8988T (cell line): ENCODE results near the gene TREX2.

Source experiments
- DNase-seq: peaks from one replicate; pipeline ENCODE4 v3.0.0; 2011

Gene TREX2, protein sequence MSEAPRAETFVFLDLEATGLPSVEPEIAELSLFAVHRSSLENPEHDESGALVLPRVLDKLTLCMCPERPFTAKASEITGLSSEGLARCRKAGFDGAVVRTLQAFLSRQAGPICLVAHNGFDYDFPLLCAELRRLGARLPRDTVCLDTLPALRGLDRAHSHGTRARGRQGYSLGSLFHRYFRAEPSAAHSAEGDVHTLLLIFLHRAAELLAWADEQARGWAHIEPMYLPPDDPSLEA

DNA sequence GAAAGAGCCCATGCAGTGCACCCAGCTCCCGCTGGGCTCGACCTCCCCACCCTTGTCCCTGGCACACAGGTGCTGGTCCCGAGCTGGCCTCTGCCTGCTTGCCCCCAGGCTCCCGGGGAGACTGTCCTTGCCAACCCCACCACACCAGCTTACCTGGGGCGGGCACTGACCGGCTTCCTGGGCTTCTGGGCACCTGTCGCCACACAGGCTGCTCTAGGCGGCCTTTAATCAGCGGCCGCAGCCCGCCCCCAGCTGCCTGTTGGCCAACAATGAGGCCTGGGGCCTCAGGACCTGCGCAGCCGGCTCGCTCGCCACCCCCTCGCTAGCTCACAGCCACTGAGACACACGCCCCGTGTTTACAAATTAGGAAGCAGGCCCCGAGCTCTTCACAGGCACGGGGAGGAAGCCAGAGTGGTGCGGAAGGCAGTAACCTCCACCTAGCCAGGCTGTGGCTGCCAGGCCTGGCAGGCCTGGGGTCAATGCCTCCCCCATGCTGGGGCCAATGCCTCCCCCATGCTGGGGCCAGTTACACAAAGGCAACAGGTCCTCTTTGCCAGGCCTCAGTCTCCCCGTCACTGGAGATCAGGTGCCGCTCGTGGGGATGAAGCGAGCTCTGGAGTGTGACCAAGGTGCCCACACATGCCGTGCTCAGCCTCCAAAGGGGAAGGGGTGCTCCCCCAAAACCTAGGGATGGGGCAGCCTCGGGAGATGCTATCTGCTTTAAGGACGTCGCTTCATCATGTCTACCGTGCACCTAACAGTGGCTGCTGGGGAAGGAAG is at the start of gene TREX2:
TSS of gene TREX2 (minus strand) at position 201 of the 780 bp plus-strand sequence. CDS start 626 bp downstream, outside the sequence.
- DNase-seq, result no peak

DNA sequence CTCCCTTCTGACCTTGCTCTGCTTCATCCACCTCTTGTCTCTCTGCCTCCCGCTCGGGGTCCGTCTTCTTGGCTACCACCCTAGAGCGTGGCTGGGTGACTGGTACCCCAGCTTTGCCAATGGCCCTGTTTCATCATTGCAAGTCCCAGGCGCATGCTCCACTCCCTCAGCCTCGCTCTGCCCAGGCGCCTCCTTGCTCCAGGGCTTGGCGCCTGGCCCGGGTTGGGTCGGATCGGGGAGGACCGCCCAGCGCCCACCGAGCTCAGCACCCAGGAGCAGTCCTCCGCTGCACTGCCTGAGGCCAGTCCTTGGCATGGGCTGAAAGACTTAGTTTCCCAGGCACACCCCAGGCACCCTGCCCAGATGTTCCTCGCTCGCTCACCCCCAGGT is 49.5 kb upstream of the TREX2 start:
- no peak for DNase-seq

DNA sequence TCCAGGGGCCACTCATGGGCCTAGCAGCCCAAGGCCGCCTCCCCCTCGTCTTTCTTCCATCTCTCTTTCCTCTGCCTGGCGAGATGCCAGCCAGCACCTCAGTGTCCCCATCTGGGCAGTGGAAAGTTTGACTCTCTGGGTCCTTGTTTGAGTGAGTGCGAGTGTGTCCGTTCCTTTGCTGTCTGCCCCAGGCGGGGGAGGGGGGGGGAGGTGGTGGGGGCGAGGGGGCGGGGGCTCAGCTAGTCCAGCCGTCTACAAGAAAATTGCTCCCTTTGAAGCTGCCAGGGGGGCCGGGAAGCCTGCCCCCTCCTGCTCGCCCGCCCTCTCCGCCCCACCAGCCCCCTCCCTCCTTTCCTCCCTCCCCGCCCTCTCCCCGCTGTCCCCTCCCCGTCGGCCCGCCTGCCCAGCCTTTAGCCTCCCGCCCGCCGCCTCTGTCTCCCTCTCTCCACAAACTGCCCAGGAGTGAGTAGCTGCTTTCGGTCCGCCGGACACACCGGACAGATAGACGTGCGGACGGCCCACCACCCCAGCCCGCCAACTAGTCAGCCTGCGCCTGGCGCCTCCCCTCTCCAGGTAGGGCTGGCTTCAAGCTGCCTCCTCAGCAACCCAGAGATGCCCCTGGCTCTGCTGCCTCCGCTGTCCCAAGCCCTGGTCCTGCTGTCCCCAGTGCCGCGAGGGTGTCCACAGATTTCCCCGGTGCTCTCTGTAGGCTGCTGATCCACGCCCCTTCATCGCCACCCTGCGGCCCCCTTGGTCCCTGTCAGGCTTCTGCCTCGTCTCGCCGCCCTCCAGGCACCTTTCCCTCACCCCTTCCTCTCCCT is 48.9 kb upstream of the TREX2 start, which contains the start of gene BGN:
TSS of gene BGN (plus strand) at position 440 of the 821 bp plus-strand sequence. CDS start 9,652 bp downstream, outside the sequence.
- DNase-seq, result no peak

DNA sequence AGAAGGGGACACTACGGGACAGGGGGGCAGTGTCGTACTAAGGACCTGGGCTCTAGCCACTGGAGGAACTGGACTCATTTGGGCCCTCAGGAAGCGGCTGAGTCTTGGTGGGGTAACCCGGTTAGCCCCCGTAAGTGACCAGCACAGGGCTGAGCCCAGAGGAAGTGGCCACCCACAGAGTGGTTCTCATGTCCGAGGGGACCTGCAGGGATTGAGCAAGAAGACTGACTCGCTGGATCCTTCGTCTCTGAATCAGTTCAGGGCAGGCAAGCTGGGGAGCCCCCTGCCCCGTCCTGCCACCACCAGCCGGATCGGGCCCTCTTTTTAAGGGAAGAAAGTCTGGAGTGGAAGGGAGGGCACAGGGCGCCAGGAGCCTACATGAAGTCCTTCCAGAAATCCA is 48.2 kb upstream of the TREX2 start:
- no peak for DNase-seq

DNA sequence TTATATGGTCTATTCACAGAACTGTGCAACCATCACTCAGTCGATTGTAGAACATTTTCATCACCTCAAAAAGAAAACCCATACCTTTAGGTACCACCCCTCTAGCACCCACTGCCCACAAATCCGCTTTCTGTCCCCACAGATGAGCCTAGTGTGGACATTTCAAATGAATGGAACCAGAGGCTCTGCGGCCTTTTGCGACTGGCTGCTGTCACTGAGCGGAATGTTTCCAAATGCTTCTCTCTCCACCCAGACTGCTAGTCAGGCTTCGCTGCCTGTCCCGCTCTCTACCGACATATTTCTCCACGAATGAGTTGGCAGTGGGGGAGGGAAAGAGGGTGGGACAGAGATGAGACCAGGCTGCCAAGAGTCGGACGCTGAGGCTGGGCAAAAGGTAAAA is 47.2 kb upstream of the TREX2 start:
- no peak for DNase-seq

DNA sequence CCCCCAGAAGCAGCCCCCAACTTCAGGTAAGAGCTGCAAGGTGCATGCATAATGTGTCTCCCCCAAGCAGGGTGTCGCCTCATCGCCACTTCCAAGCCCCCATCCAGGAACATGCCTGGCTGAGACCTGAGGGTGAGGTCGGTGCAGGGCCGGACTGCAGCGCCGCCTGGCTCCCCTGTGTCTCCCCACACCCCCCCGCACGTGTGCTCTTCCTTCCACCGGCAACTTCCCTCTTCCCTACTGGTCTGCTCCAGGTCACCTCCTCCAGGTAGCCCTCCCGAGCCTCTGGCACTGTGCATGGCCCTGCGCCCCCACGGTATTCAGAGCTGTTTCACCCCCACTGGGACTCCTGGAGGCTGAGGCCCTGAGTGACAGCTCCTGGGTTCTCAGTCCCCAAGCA is 46.7 kb upstream of the TREX2 start:
- DNase-seq, result no peak

DNA sequence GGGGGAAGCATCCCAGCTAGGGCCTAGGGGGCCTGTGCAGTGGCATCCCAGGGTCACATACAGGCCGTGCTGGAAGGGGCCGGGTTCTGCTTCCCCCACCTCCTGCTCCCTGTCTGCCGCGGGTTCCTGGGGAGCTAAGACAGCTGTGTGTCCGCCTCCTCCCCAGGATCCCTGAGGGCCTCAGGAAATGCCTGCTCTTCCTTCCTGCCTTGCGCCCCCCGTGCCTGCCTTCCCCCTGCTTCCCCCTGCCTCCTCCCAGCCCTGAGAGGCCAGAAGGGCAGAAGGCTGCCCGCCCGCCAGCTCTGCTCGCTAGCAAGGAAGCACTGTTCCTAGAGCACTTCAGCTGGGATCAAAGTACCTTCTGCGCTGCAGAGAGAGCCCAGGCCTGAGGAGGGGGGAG is 46.1 kb upstream of the TREX2 start:
- no peak for DNase-seq

DNA sequence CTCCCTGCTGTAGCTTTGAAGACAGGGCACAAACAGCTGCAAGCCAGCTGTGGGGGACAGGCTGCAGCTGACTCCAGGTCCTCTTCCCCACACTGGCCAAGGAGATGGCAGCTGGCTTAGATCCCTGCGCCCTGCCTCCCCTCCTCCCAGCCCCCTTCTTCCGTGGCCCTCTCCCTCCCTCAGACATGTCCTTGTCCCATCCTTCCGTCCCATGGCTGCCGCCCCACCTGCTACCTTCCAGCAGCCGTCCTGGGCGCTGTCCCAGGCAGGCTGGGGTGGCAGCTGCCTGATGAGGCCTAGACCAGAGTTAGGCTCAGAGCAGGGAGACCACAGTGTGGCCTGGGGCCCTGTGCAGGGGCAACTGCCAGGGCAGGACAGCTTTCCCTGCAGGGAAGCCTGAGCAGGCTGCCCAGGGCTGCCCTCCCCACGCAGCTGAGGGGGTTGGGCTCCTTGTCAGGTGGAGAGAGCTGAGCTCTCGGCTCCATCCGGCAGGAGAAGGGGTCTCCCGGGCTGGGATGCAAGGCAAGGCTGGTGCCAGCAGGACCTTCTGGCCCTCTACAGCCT is 45.6 kb upstream of the TREX2 start:
- no peak for DNase-seq

DNA sequence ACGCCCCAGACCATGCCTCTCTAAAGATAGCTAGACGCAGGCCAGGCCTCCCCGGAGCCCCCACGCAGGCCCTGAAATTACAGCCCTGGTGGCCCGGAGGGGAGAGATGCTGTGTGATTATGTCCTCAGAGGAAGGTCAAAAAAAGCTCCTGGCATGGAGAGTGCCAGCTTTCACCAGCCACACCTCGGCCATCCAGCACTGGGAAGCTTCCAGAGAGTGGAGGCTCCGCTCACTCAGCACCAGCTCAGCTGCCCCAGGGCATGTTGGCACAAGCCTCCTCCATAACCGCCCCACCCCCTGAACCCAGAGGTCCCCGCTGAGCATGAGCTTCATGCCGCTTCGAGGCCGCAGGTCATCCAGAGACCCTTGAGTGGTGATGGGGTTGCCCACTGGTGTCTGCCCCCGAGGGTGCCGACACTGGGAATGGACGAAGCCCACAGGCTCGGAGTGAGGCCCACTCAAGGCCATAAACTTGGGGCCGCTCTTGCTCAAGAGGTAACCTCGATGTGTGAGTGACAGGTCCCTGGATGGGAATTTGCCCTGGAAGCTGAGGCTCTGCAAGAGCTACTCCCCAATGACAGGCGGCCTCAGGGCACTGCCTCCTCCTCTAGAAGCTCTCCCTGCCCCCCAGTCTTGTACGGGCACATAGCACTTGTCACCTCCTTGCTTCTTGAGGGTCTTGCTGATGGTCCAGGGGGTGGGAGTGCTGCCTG is 44.5 kb upstream of the TREX2 start:
- no peak for DNase-seq

DNA sequence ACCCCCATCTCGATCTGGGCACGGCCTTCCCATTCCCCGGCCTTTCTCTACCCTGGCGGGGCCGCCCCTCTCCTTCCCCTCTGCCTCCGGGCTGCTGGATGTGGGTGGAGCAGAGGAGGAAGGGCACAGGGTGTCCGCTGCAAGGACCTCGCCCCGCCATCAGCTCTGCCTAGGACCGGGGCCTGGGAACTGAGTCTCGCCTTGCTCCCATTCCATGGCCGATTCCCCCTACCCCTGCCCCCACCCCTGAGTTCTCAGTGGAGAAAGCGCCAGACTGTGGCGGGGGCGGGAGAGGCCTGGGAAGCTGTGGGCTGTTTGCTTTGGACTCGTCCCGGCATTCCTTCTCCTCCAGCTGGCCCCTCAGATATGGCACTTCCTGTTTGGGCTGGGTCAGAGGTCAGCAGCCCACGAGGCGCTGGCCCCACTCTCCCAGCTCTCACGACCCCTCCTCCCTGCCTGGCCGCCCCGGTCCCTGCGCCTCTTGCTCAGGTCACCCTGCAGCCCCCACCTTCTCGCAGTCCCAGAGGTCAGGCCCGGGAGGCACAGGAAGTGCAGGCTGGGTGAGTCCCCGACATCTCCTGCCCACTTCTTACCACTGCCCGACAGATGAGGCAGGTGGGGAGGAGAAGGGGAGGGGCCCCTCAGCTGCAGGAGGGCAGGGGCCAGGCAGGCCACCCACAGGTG is 42.5 kb upstream of the TREX2 start:
- DNase-seq, result no peak

DNA sequence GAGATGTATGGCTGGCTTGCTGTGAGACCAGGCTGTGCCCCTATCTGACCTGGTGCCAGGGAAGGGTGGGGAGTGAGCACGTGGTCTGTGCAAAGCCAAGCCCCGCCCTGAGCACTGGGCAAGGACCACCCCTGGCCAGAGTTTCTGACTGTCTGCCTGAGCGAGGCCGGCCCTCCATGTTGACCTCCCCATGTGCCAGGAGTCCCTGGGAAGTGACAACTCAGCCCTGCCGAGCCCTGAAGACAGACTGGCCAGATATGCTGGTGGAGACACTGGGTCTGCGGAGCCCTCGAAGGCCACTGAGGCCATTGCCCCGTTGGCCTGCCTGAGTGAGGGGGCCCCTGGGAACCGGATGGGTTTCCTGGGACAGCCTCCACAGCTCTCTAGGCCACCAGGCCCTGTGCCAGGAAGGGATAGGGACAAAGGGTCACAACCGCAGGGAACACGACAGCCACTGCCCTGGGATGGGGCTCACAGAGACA is 41.8 kb upstream of the TREX2 start:
- DNase-seq, result no peak

DNA sequence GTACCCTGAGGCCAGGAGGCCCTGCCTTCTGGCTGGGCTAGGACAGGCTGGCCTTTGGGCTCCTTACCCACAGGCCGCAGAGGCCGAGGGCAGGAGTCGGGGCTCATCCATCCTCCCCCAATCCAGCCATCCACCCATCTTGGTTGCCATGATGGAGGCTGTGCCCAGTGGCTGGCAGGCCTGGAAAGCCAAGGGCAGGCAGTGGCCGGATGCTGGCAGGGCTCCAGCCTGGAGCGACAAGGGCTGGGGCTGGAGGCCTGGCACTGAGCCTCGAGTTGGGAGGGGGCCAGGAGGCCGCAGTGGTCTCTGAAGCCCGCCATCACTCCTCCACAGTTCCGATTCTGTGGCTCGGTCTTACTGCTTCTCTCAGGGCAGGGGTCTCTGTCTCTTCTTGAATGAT is 40.3 kb upstream of the TREX2 start:
- no peak for DNase-seq

DNA sequence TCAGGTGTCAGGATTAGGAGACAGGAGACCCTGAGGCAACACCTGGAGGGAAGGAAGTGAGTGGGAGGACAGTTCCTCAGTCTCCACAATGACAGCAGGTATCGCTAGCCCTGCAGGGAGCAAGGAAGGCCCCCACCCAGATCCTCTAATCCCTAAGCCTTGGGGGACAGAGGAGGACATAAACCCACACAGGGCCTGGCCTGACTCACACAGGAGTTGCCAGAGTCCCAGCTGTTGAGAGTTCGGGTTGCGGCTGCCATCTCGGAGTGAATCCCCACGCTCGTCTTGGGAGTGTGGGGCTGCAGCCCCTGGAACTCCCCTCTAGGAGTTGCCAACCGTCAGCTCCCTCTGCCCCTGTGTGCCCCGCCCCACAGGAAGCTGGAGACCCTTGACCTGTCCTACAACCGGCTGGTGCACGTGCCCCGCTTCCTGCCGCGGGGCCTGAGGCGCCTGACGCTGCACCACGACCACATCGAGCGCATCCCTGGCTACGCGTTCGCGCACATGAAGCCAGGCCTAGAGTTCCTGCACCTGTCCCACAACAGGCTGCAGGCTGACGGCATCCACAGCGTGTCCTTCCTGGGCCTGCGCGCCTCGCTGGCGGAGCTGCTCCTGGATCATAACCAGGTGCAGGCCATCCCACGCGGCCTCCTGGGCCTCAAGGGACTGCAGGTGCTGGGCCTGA is 39.7 kb upstream of the TREX2 start:
- DNase-seq, result no peak

DNA sequence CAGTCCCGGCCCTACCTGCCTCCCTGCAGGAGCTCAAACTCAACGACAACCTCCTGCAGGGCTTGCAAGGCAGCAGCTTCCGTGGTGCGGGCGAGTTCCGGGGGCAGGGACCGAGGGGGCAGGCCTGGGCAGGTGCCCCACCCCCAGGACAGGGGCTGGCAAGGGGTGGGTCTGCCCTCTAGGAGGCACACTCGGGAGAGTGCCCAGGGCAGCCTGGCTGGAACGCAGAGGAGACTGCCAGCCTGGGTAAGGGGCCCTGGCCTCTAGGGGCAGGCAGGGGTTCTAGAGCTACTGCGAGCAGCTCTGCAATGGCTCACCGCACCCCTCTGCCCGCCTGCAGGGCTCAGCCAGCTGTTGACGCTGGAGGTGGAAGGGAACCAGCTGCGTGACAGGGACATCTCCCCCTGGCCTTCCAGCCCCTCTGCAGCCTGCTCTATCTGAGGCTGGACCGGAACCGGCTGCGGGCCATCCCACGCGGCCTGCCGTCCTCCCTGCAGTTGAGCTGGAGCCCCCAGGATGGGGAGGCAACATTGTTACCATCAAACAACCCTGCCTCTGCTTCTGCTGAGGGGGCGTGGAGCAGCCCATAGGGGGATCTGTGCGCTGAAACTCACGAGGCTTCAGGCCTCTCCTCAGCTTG is 36.6 kb upstream of the TREX2 start:
- DNase-seq, result no peak

DNA sequence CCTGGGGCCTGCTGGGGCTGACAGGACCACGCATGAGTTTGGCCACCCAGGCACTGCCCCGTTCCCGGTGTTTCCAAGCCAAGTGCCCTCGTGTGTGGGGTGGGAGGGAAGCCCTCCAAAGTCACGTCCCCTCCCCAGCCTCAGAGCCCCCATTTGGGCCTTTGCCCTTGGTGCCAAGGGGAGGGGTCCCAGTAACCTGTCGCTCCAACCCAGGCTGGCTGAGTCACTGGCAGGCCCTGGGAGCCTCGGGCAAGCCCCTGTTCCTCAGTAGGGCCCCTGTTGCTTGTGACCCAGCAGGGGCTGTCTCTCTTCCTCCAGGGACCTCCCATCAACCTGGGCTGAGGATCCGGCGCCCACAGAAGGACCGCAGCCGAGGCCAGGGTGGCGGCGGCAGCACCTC is 35.2 kb upstream of the TREX2 start:
- DNase-seq, result no peak

DNA sequence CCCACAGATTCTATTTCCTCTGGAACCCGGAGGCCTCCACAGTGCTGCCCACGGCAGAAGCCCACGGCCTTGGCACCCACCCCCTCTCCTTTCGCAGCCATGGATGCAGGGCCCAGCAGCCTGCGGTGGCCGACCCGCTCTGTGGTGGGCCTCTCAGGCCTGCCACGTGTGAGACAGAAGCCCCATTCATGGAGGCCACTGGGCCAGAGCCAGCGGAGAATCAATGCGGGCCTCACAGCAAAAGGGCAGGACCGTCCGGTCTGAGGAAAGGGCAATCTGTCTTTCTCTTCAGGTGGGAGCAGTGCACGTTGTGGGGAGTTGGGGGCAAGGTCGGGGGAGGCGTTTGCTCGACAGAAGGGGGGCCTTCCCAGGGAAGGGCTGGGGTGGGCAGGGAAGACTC is 32.9 kb upstream of the TREX2 start:
- no peak for DNase-seq

DNA sequence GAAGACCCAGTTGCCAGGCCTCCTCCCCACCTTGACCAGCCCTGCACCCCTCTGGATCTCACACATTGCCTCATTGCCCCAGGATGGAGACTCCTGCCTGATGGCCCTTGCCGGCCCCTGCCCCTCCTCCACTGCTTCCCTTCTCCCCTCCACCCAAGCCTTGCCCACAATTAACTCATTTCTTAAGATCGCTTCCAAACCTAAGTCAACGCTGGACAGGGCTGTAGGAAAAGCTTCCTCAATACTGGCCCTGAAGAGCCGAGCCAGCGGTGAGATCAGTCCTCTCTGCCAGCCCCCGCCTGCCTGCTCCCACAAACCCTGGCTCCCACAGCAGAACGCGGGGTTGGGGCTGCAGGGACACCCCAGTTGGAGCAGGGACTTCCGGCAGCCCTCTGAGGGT is 32.0 kb upstream of the TREX2 start:
- DNase-seq, result no peak

DNA sequence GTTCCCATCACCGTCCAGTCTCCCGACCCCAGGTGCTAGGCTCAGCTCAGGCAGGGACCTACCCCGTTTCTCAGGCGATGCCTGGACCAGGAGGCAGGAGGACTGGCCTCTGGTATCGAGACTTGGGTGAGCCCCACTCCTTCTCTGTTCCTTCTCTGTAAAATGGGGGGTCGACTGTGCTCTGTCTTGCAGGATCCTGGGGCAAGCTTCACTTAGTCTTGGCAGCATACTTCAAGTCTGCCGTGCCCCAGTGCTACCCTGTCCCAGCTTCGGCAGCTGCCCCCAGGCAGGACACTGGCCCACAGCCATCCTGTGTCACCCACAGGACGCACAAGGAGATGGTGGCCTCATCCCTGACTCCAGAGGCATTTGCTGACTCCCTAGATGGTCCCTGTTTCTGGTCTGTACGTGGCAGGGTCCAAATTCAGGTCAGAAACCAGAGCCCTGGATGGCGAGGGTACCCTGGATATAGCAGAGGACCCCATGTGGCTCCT is 31.6 kb upstream of the TREX2 start:
- DNase-seq, result no peak

DNA sequence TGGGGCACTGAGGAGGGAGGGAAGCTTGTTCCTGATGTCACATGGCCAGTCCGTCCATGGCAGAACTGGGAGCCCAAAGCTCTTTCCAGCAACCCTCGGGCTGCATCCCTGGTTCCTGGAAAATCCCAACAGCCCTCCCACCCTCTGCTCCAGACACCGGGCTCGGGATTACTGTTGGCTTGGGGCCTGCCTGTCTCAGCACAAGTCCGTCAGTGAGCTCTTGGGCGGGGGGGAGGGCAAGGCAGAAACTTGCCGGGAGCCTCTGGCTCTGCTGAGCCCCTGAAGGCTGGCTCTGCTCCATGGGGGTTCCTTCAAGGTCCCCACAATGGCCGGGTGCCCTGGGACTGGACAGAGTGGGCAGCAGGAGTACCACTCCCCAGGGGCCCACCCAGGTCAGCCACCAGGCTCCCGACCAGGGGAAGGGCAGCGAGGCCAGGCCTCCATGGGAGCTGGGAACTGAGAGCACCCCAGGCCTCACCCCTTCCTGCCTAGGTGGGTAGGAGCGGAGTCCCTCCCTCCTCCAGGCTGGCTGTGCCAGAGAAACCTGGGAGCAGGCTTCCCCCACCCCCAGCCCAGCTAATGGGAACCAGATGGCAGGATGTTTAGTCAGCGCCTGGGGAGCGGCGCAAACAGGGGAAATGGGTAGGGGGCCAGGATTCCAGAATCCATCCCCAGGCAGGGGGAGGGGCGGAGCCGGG is 31.0 kb upstream of the TREX2 start:
- DNase-seq, result no peak

DNA sequence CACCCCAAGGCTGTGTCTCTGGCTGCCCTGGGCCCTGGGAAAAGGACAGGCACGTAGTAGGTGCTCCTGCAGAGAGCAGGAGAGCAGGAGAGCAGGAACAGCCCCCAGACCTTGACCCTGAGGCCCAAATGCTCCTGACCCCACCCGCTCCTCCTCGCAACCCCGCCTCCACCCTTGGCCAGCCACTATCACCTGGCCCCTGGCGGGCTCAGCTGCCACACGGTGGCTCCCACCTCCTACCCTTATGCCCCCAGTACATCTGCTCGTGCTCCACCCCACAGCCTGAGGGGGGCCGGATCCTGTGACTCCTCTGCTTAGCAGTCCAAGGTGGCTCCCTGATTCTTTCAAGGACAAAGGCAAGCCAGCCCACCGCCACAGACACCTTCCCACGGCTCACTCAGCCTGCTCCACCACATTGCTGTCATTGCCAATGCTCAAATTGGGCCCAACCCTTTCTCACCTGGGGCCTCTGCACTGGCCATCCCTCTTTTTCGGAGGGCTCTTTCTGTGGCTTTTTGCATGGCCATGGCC is 30.0 kb upstream of the TREX2 start:
- DNase-seq, result no peak
